ENCODE data around the gene TRIM41.
"Not testable (repeated sequence)": the region's sequence is repeated elsewhere in the genome, so short reads cannot be mapped to it uniquely, and the experiment has no call there.

TRIM41 gene

GRCh38 chr5:181223058-181223728, at the start of gene TRIM41:
TSS of gene TRIM41 (plus strand) at chr5:181223281. CDS start at chr5:181224000, 719 bp downstream.
- no peak for DNase-seq

- DNase-seq = no peak
Observed at GRCh38 chr5:181173420-181174342, 49.4 kb upstream of the TRIM41 start.

GRCh38 chr5:181176254-181176952, 46.7 kb upstream of the TRIM41 start:
- DNase-seq = no peak

- not testable (repeated sequence) for DNase-seq
Observed at GRCh38 chr5:181177559-181177958, 45.5 kb upstream of the TRIM41 start.

- DNase-seq = no peak
Observed at GRCh38 chr5:181181650-181182565, 41.2 kb upstream of the TRIM41 start.

GRCh38 chr5:181182651-181183050, 40.4 kb upstream of the TRIM41 start:
- no peak for DNase-seq

- DNase-seq = no peak
Observed at GRCh38 chr5:181184845-181185216, 38.2 kb upstream of the TRIM41 start.

- no peak for DNase-seq
Observed at GRCh38 chr5:181185560-181185959, 37.5 kb upstream of the TRIM41 start.

GRCh38 chr5:181186022-181186421, 37.1 kb upstream of the TRIM41 start:
- DNase-seq = no peak

GRCh38 chr5:181186986-181187499, 36.0 kb upstream of the TRIM41 start:
- DNase-seq = no peak

GRCh38 chr5:181187500-181188213, 35.4 kb upstream of the TRIM41 start:
- no peak for DNase-seq

GRCh38 chr5:181188700-181189362, 34.2 kb upstream of the TRIM41 start:
- no peak for DNase-seq

- DNase-seq = no peak
Observed at GRCh38 chr5:181189363-181189961, 33.6 kb upstream of the TRIM41 start.

- no peak for DNase-seq
Observed at GRCh38 chr5:181189962-181190710, 32.9 kb upstream of the TRIM41 start.

GRCh38 chr5:181190711-181191525, 32.2 kb upstream of the TRIM41 start:
- DNase-seq = no peak

- DNase-seq = no peak
Observed at GRCh38 chr5:181191526-181192336, 31.4 kb upstream of the TRIM41 start.

- DNase-seq = no peak
Observed at GRCh38 chr5:181192337-181193046, 30.6 kb upstream of the TRIM41 start.

Data from NCI-H526 treated with DMSO at 0.1 percent for 48 hours (cell line).